DOHH2 (cell line): ENCODE data around the gene DPPA2.

ENCODE experiments used
- H3F3A ChIP-seq: fragments of 200-600 bp; sonication (generic), shearing (Covaris generic); 2 replicates; pipeline ENCODE4 v1.6.0; 2016; ENCODE audit warnings: antibody characterized with exemption, mild to moderate bottlenecking; ENCODE audit not compliant: control insufficient read depth, insufficient read depth
- H3K27ac ChIP-seq: fragments of 200-600 bp; sonication (generic); 2 replicates; pipeline ENCODE4 v1.5.1; 2014; ENCODE audit warnings: low read depth, mild to moderate bottlenecking, low read length, moderate library complexity
- H3K27me3 ChIP-seq: fragments of 200-600 bp; sonication (generic); 2 replicates; pipeline ENCODE4 v1.6.1; 2014; ENCODE audit warnings: mild to moderate bottlenecking, low read length, mixed read lengths; ENCODE audit not compliant: control insufficient read depth
- H3K36me3 ChIP-seq: fragments of 200-600 bp; sonication (generic); 2 replicates; pipeline ENCODE4 v1.6.1; 2014; ENCODE audit warnings: mild to moderate bottlenecking, low read length, moderate library complexity, mixed read lengths; ENCODE audit not compliant: control insufficient read depth
- H3K4me1 ChIP-seq: fragments of 200-600 bp; sonication (generic); 2 replicates; pipeline ENCODE4 v1.6.1; 2014; ENCODE audit warnings: mild to moderate bottlenecking, low read length, mixed read lengths; ENCODE audit not compliant: control insufficient read depth
- H3K4me2 ChIP-seq: fragments of 200-600 bp; sonication (generic); 2 replicates; pipeline ENCODE4 v1.6.0; 2014; ENCODE audit warnings: mild to moderate bottlenecking, low read length, moderate library complexity
- H3K4me3 ChIP-seq: fragments of 200-600 bp; sonication (generic); 2 replicates; pipeline ENCODE4 v1.5.1; 2014; ENCODE audit warnings: mild to moderate bottlenecking, low read length, mixed read lengths
- H3K79me2 ChIP-seq: fragments of 200-600 bp; sonication (generic); 2 replicates; pipeline ENCODE4 v1.6.1; 2014; ENCODE audit warnings: mild to moderate bottlenecking, low read length, mixed read lengths; ENCODE audit not compliant: control insufficient read depth
- H3K9me2 ChIP-seq: fragments of 200-600 bp; sonication (generic); replicated peaks from 2 replicates; pipeline ENCODE4 v1.6.1; 2014; ENCODE audit warnings: mild to moderate bottlenecking, low read length, mixed read lengths; ENCODE audit not compliant: control insufficient read depth
- H3K9me3 ChIP-seq: fragments of 200-600 bp; sonication (generic); 2 replicates; pipeline ENCODE4 v1.6.1; 2014; ENCODE audit warnings: antibody characterized with exemption, low read length, mixed read lengths; ENCODE audit not compliant: control insufficient read depth, insufficient read depth
- H4K20me1 ChIP-seq: fragments of 200-600 bp; sonication (generic); 2 replicates; pipeline ENCODE4 v1.6.0; 2014; ENCODE audit warnings: low read depth, mild to moderate bottlenecking, antibody characterized with exemption, low read length, moderate library complexity; ENCODE audit not compliant: control insufficient read depth, insufficient read depth
- CTCF ChIP-seq: fragments of 200-600 bp; sonication (generic); IDR thresholded peaks from one replicate; pipeline ENCODE4 v1.5.1; 2014; ENCODE audit warnings: antibody characterized with exemption, mild to moderate bottlenecking, low read depth, low read length; ENCODE audit not compliant: poor library complexity, severe bottlenecking
- EZH2phosphoT487 ChIP-seq: fragments of 200-600 bp; sonication (generic); IDR thresholded peaks from 2 replicates; pipeline ENCODE4 v1.6.1; 2017; ENCODE audit warnings: borderline replicate concordance, mild to moderate bottlenecking, antibody characterized with exemption, low read length, moderate library complexity, mixed read lengths

Gene DPPA2

GRCh38 chr3:109278546-109278945 lies 37.8 kb downstream of the DPPA2 start:
- H3K36me3 ChIP-seq = no peaks in the 10 kb centered on the region
- H3K9me2 ChIP-seq = no peaks in the 10 kb centered on the region
- no peaks in the 10 kb centered on the region for H3K79me2 ChIP-seq
- H3K4me1 ChIP-seq = no peaks in the 10 kb centered on the region
- no peak overlapping the region for H3K4me2 ChIP-seq
- no peaks in the 10 kb centered on the region for H3K27me3 ChIP-seq
- H3F3A ChIP-seq = no peaks in the 10 kb centered on the region
- H3K9me3 ChIP-seq = no peaks in the 10 kb centered on the region
- no peak overlapping the region for H3K4me3 ChIP-seq
- no peaks in the 10 kb centered on the region for H4K20me1 ChIP-seq
- H3K27ac ChIP-seq = no peak overlapping the region
- no peak for TF ChIP-seq EZH2phosphoT487
- TF ChIP-seq CTCF = no peak

- Histone ChIP-seq H3K36me3 (no peaks in the 10 kb centered on the region), H3K79me2 (no peaks in the 10 kb centered on the region), H3K9me2 (no peaks in the 10 kb centered on the region), H3K4me1 (no peaks in the 10 kb centered on the region), H3K9me3 (no peaks in the 10 kb centered on the region), H3K4me3 (no peak overlapping the region), H3F3A (no peaks in the 10 kb centered on the region), H4K20me1 (no peaks in the 10 kb centered on the region), H3K4me2 (no peak overlapping the region), H3K27me3 (no peaks in the 10 kb centered on the region), H3K27ac (no peak overlapping the region)
- TF ChIP-seq CTCF (no peak), EZH2phosphoT487 (no peak)
Measured at GRCh38 chr3:109278141-109278540, 38.2 kb downstream of the DPPA2 start.

GRCh38 chr3:109275702-109276293 lies 40.5 kb downstream of the DPPA2 start:
- Histone ChIP-seq H3K9me3 (no peaks in the 10 kb centered on the region), H3K79me2 (no peaks in the 10 kb centered on the region), H3K4me1 (no peaks in the 10 kb centered on the region), H3K27me3 (no peaks in the 10 kb centered on the region), H3K9me2 (no peaks in the 10 kb centered on the region), H3F3A (no peaks in the 10 kb centered on the region), H3K4me3 (no peak overlapping the region), H3K36me3 (no peaks in the 10 kb centered on the region), H3K4me2 (no peak overlapping the region), H3K27ac (no peak overlapping the region), H4K20me1 (no peaks in the 10 kb centered on the region)
- TF ChIP-seq CTCF = peak; percentile 28
- no peak for TF ChIP-seq EZH2phosphoT487
